ENCODE results near the gene OXGR1.
"Not testable (repeated sequence)": the region's sequence is repeated elsewhere in the genome, so short reads cannot be mapped to it uniquely, and the experiment has no call there.

OXGR1 gene

DNA sequence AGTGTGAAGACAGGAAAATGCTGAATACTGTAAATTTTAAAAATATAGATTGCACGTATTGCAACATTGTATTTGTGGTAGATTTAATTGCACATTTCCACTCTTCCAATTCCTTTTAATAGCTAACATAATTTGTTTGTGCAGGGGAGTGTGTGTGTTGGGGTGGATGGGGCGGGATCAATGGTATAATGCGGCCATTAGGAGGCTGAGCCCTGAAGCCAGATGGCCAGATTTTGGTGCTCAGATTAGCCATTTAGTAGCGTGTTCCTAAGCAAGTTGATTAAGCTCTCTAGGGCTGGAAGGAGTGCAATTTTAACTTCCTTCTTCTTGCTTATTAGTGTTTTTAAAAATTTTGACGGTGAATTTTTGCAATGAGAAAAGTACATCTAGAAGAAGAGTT is 5.8 kb downstream of the OXGR1 start:
- H3K4me3 ChIP-seq, result no peak overlapping the region
- H3K27ac ChIP-seq, result no peak overlapping the region
- no peak for DNase-seq (ENCODE audit: low spot score)
- no peak for TF ChIP-seq CTCF (IDR thresholded peaks at IDR 0.05)

- DNase-seq (ENCODE audit: low spot score), result no peak
- TF ChIP-seq CTCF (IDR thresholded peaks at IDR 0.05), result no peak
- Histone ChIP-seq H3K27ac (peak overlapping the region in 1 of 2 donors; percentile 42), H3K4me3 (peak overlapping the region; percentile 18)
These were observed 10.2 kb downstream of the OXGR1 start for GRCh38 chr13:96984051-96984508.

- TF ChIP-seq CTCF (IDR thresholded peaks at IDR 0.05), result no peak
- DNase-seq (ENCODE audit: low spot score), result no peak
- no peak overlapping the region for H3K4me3 ChIP-seq
- peak overlapping the region in 1 of 2 donors; percentile 36 for H3K27ac ChIP-seq
These were observed 11.6 kb downstream of the OXGR1 start for GRCh38 chr13:96982672-96983071.

DNA sequence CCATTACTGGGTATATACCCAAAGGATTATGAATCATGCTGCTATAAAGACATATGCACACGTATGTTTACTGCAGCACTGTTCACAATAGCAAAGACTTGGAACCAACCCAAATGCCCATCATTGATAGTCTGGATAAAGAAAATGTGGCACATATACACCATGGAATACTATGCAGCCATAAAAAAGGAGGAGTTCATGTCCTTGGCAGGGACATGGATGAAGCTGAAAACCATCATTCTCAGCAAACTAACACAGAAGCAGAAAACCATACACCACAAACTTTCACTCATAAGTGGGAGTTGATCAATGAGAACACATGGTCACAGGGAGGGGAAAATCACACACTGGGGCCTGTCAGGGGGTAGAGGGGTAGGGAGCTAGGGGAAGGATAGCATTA is 14.4 kb downstream of the OXGR1 start:
- H3K27ac ChIP-seq; DNase-seq (ENCODE audit: low spot score); H3K4me3 ChIP-seq: not testable (repeated sequence)

DNA sequence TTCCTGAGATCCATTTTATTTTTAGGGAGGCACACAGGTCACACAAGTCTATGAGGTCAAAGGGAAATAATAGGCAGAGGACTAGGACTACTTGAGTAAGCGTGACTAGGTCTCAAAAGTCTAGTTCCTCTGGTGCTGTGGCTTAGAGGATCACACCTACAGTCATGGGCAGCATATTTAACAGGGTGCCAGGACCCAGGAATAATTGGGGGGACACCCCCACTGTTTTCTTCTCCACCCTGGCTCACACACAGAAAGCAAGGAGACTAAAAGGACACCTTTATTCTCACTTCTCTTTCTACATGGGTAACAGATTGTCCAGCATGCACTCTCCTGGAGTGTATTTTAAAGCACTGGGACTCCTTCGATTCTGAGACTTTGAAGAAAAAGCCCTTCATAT is 26.2 kb downstream of the OXGR1 start:
- DNase-seq (ENCODE audit: low spot score), result no peak
- Histone ChIP-seq H3K4me3 (no peak overlapping the region), H3K27ac (no peak overlapping the region)
- TF ChIP-seq CTCF (IDR thresholded peaks at IDR 0.05), result no peak

- TF ChIP-seq CTCF (IDR thresholded peaks at IDR 0.05), result no peak
- DNase-seq (ENCODE audit: low spot score), result no peak
- Histone ChIP-seq H3K4me3 (no peak overlapping the region), H3K27ac (no peak overlapping the region)
These were observed 27.0 kb downstream of the OXGR1 start for GRCh38 chr13:96967248-96967745.

GRCh38 chr13:96966415-96967102 is 27.7 kb downstream of the OXGR1 start:
- no peak overlapping the region for H3K27ac ChIP-seq
- no peak overlapping the region for H3K4me3 ChIP-seq
- TF ChIP-seq CTCF (IDR thresholded peaks at IDR 0.05), result no peak
- no peak for DNase-seq (ENCODE audit: low spot score)

All from coronary artery (tissue), 2 donors.